ENCODE data around the gene PRKCH. TPM values are rescaled to one million over a fixed set of nuclear protein-coding genes. Genes with fewer than 3 reads are reported as not detected.
A peak's percentile ranks its signal among the peaks of the same experiment; 100 is the strongest.

PRKCH gene
- total and polyA plus RNA-seq, 2 of the 13 experiments (the other 11 are each of a cell fraction or from before 2014, with no cell fraction given), result 0.48 to 1.3 TPM

GRCh38 chr14:61561657-61562276, 240.4 kb downstream of the PRKCH start (continued):
- no peak for TF ChIP-seq ZNF629 (CRISPR knock-in tag; conservative IDR thresholded peaks at IDR 0.05)
- TF ChIP-seq MNT (IDR thresholded peaks at IDR 0.05), result 0 out of 2 replicates have a peak, but pooled peaks have one; percentile 19
- TF ChIP-seq PAWR (CRISPR knock-in tag; IDR thresholded peaks at IDR 0.05; ENCODE audit: borderline replicate concordance), result no peak
- no peak for TF ChIP-seq ZNF354B (CRISPR knock-in tag; IDR thresholded peaks at IDR 0.05)
- TF ChIP-seq ELF1 (CRISPR knock-in tag; IDR thresholded peaks at IDR 0.05), result peak; percentile 92
- TF ChIP-seq ZNF501 (CRISPR knock-in tag; IDR thresholded peaks at IDR 0.05), result peak; percentile 80
- peak; percentile 58; the same call in 1 of the 2 replicates for TF ChIP-seq HDAC2 (CRISPR knock-in tag; IDR thresholded peaks at IDR 0.05)
- TF ChIP-seq TBX3 (IDR thresholded peaks at IDR 0.05; ENCODE audit: borderline replicate concordance), result no peak
- no peak for TF ChIP-seq AGO1 (IDR thresholded peaks at IDR 0.05; ENCODE audit: low read depth, low read length, poor library complexity, severe bottlenecking)
- TF ChIP-seq RFXANK (CRISPR knock-in tag; IDR thresholded peaks at IDR 0.05), result no peak
- TF ChIP-seq NBN (conservative IDR thresholded peaks at IDR 0.05), result no peak
- TF ChIP-seq ZNF543 (CRISPR knock-in tag; IDR thresholded peaks at IDR 0.05), result peak; percentile 62; the same call in 1 of the 2 replicates
- TF ChIP-seq ZNF484 (CRISPR knock-in tag; IDR thresholded peaks at IDR 0.05; ENCODE audit: borderline replicate concordance, low read depth), result no peak
- 0 out of 2 replicates have a peak, but pooled peaks have one; percentile 22 for TF ChIP-seq ZFP36L2 (CRISPR knock-in tag; IDR thresholded peaks at IDR 0.05)
- TF ChIP-seq ZNF614 (CRISPR knock-in tag; IDR thresholded peaks at IDR 0.05; ENCODE audit: borderline replicate concordance), result peak; percentile 87; the same call in 1 of the 2 replicates
- no peak for TF ChIP-seq PRPF4 (IDR thresholded peaks at IDR 0.05; ENCODE audit: low read depth, low read length, poor library complexity, severe bottlenecking)
- TF ChIP-seq MEIS2 (CRISPR knock-in tag; IDR thresholded peaks at IDR 0.05), result peak; percentile 56; the same call in 1 of the 2 replicates
- peak; percentile 65 for TF ChIP-seq CTCF (CRISPR knock-in tag; IDR thresholded peaks at IDR 0.05)
- no peak for TF ChIP-seq GLMP (CRISPR knock-in tag; IDR thresholded peaks at IDR 0.05; ENCODE audit: borderline replicate concordance)
- no peak for TF ChIP-seq SETDB1 (CRISPR knock-in tag; IDR thresholded peaks at IDR 0.05; ENCODE audit: borderline replicate concordance)
